Chondrocyte (in vitro differentiated cells): ENCODE measurements around the gene CRYBA4. TPM values are rescaled to one million over a fixed set of nuclear protein-coding genes. Genes with fewer than 3 reads are reported as not detected.
A peak's percentile ranks its signal among the peaks of the same experiment; 100 is the strongest.

ENCODE experiments used
- DNase-seq: peaks from one replicate; pipeline ENCODE4 v3.0.0; 2021; ENCODE audit warnings: mixed read lengths, low spot score
- H3K27ac Mint-ChIP-seq: one replicate; pipeline ENCODE4 v1.8.0; 2021; ENCODE audit warnings: mild to moderate bottlenecking, moderate library complexity, mixed read lengths; ENCODE audit not compliant: unreplicated experiment
- H3K27me3 Mint-ChIP-seq: 2 replicates; pipeline ENCODE4 v1.8.0; 2021; ENCODE audit warnings: low read depth, mixed read lengths
- H3K36me3 Mint-ChIP-seq: 2 replicates; pipeline ENCODE4 v1.8.0; 2021; ENCODE audit warnings: low read depth, mixed read lengths
- H3K4me1 Mint-ChIP-seq: 2 replicates; pipeline ENCODE4 v1.8.0; 2021; ENCODE audit warnings: low read depth, mild to moderate bottlenecking, mixed read lengths
- H3K4me3 Mint-ChIP-seq: one replicate; pipeline ENCODE4 v1.8.0; 2021; ENCODE audit warnings: mild to moderate bottlenecking, moderate library complexity, mixed read lengths; ENCODE audit not compliant: unreplicated experiment
- H3K9me3 Mint-ChIP-seq: 2 replicates; pipeline ENCODE4 v1.8.0; 2021; ENCODE audit warnings: low read depth, mixed read lengths
- total RNA-seq: library from RNA; stranded (reverse); gene quantifications from 3 replicates; pipeline ENCODE4 v1.2.1, GENCODE V29; 2021
- TF ChIP-seq, protein P1 (sequence below): fragments of 200-600 bp; sonication (generic); IDR thresholded peaks from 2 replicates; pipeline ENCODE4 v1.5.0; 2021; ENCODE audit warnings: antibody characterized with exemption, mild to moderate bottlenecking, moderate library complexity

Gene CRYBA4
- total RNA-seq, 1 donor from 2014 or later: not detected

DNA sequence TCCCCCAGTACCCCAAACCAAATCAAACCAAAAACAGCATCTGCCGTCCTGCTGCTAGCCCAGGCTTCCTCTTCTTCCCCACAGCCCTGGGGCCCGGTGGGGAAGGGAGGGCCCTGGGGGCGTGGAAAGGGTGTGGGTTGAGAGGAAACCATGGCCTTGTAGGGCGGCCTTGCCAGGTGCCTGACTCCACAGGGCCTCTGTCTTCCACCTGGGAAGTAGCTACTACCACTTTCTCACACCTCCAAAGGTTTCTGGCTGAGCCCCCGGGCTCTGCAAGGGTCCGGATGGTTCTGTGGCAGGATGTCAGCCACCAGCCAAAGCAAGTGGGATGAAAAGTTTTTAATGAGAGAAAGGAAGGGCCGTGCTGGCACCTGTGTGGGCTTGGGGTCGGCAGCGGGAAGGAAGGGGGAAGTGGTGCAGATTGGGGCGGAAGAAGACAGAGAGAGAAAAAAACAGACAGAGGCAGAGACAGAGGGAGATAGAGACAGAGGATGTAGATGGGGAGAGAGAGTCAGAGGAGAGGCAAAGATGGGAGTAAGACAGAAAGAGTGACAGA lies 42.4 kb upstream of the CRYBA4 start:
- H3K36me3 Mint-ChIP-seq: peaks cover 10% of the 10 kb centered on the region
- no peaks in the 10 kb centered on the region for H3K27me3 Mint-ChIP-seq
- DNase-seq: no peak
- H3K4me1 Mint-ChIP-seq: peaks cover 57% of the 10 kb centered on the region
- TF ChIP-seq, protein P1, sequence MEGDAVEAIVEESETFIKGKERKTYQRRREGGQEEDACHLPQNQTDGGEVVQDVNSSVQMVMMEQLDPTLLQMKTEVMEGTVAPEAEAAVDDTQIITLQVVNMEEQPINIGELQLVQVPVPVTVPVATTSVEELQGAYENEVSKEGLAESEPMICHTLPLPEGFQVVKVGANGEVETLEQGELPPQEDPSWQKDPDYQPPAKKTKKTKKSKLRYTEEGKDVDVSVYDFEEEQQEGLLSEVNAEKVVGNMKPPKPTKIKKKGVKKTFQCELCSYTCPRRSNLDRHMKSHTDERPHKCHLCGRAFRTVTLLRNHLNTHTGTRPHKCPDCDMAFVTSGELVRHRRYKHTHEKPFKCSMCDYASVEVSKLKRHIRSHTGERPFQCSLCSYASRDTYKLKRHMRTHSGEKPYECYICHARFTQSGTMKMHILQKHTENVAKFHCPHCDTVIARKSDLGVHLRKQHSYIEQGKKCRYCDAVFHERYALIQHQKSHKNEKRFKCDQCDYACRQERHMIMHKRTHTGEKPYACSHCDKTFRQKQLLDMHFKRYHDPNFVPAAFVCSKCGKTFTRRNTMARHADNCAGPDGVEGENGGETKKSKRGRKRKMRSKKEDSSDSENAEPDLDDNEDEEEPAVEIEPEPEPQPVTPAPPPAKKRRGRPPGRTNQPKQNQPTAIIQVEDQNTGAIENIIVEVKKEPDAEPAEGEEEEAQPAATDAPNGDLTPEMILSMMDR: no peak
- no peaks in the 10 kb centered on the region for H3K9me3 Mint-ChIP-seq
- H3K27ac Mint-ChIP-seq: peak overlapping the region; percentile 59
- H3K4me3 Mint-ChIP-seq: no peak overlapping the region

DNA sequence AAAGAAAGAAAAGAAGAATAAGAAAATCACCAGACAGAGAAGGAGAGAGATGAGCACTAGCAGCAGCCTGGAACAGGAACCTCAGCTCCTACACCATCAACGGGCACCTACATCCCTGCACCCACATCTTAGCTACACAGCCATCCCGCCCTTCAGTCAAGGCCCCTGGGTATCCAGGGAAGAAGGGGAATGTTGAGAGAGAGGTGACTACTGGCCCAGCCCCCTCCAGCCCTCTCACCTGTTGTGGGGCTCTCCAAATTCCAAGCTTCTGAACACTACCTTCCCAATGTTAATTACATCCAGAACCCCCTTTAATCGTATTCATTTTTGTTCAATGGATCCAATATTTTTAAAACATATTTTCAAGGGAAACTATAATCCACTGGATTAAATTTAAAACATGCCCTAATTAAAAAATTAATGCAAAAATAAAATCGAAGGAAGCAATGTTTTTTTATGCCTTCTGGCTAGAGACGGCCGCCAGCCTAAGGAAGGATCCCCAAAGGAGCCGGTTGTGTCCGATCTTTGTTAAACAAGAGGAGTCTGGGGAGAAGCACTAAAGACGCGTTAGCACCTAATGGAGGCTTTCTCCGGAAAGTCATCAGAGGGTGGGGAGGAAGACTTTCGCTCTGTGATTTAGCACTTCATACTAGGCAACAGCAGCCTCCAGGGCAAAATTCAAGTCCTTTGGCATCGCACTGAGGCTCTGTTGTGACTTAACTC lies 41.4 kb upstream of the CRYBA4 start:
- H3K4me1 Mint-ChIP-seq: peaks cover 64% of the 10 kb centered on the region
- DNase-seq: no peak
- peaks cover 8% of the 10 kb centered on the region for H3K36me3 Mint-ChIP-seq
- TF ChIP-seq, protein P1: no peak
- no peaks in the 10 kb centered on the region for H3K27me3 Mint-ChIP-seq
- no peaks in the 10 kb centered on the region for H3K9me3 Mint-ChIP-seq
- no peak overlapping the region for H3K4me3 Mint-ChIP-seq
- H3K27ac Mint-ChIP-seq: no peak overlapping the region

DNA sequence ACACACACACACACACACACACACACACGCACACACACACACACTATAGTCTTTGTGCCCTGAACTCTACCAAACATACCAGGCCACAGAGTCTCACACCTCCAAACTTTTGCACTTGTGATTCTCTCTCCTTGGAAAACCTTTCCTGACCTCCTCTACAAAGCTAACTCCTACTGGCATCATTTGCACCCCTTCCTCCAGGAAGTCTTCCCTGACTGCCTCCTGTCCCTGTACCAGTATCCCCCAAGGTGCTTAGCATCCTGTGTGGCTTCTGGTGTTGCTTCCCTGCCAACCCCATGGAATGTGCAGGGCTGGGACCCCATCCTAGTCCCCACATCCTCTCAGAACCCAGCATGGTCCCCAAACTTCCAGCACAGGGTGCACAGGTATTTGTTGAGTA lies 40.7 kb upstream of the CRYBA4 start:
- Mint-ChIP-seq H3K9me3 (no peaks in the 10 kb centered on the region), H3K36me3 (peaks cover 8% of the 10 kb centered on the region), H3K27me3 (no peaks in the 10 kb centered on the region), H3K27ac (no peak overlapping the region), H3K4me3 (no peak overlapping the region), H3K4me1 (peaks cover 68% of the 10 kb centered on the region)
- TF ChIP-seq, protein P1: no peak
- DNase-seq: no peak

DNA sequence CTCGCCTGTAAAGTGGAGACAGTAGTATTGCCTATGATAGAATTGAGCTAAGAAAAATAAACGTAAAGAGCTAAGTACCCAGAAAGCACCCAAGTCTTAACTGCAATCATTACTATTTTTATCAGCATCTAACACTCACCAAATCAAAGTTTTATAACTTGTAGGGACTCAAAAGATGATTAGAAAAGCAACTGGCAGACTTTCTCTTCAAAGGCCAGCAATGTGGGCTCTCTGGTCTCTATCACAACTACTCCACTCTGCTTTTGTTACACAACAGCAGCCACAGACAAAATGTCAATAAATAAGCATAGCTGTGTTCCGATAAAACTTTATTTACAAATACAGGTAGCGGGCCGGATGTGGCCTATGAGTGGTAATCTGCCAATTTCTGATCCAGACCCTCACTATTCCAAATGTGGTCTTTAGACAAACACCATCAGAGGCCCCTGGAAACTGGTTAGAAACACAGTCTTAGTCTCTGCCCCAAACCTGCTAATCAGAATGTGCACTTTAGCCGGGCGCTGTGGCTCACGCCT lies 40.1 kb upstream of the CRYBA4 start:
- Mint-ChIP-seq H3K4me1 (peaks cover 68% of the 10 kb centered on the region), H3K36me3 (peaks cover 6% of the 10 kb centered on the region), H3K27me3 (no peaks in the 10 kb centered on the region), H3K9me3 (no peaks in the 10 kb centered on the region), H3K4me3 (no peak overlapping the region), H3K27ac (no peak overlapping the region)
- TF ChIP-seq, protein P1: no peak
- DNase-seq: no peak

DNA sequence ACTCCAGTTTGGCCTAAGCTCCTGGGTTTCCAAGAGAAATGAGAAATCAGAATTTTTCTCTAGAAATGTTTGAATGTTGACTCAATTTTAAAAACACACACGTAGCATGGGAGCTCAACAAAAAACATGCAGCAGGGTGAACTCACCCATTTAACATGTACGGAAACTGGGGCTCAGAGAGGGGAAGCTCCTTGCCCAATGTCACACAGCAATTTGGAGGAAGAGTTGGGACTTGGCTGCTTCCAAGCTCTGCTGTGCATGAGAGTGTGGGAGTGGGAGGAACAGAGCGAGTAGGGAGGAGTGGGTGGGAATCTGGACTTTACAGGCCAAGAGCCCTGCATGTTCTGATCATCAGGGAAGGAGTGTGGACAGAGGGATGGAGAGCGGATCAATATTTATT lies 37.8 kb upstream of the CRYBA4 start:
- no peaks in the 10 kb centered on the region for H3K27me3 Mint-ChIP-seq
- peak; percentile 32 for DNase-seq
- TF ChIP-seq, protein P1: no peak
- H3K36me3 Mint-ChIP-seq: peaks cover 6% of the 10 kb centered on the region
- H3K27ac Mint-ChIP-seq: peak overlapping the region; percentile 88
- H3K9me3 Mint-ChIP-seq: peaks cover 5% of the 10 kb centered on the region
- peaks cover 84% of the 10 kb centered on the region for H3K4me1 Mint-ChIP-seq
- peak overlapping the region; percentile 55 for H3K4me3 Mint-ChIP-seq
